K562 (cell line): ENCODE results near the gene TXNRD1. TPM values are rescaled to one million over a fixed set of nuclear protein-coding genes. Genes with fewer than 3 reads are reported as not detected.

Experiments used
- ATAC-seq: fragments of 200-7000 bp; cut with Tn5 transposase; 3 replicates; pipeline ENCODE4 v1.9.1; 2020; ENCODE audit warnings: moderate library complexity
- BruUV-seq: library from RNA; stranded (reverse); fragments of 400-500 nt; replicated peaks from 2 replicates; lab custom pipeline; 2021; lab: Mats Ljungman, UMichigan
- CTCF ChIA-PET: fragments of 300-600 bp; formaldehyde crosslinking; extraction: SDS; loops from one replicate; lab custom pipeline; 2021; ENCODE audit warnings: low intra/inter-chr PET ratio; lab: Yijun Ruan, JAX
- POLR2A ChIA-PET: fragments of 300-600, 350-650 bp; sonication (Branson Sonifier 250); formaldehyde crosslinking; extraction: SDS; loops from one replicate; lab custom pipeline; 2021; ENCODE audit warnings: antibody characterized with exemption, inconsistent platforms; lab: Yijun Ruan, JAX
- DNase-seq, 4 experiments: peaks; one replicate each; pipeline versions ENCODE4 v3.0.0 to v3.0.0-alpha.2; 2011 to 2018; ENCODE audit warnings: low spot score in 3 of 4, mixed read lengths in 3 of 4; ENCODE audit errors: extremely low read depth in 1 of 4
- FAIRE-seq: peaks from 2 replicates; lab custom pipeline; 2011; peaks lifted over from hg19 to GRCh38; lab: Jason Lieb, UNC
- H2AFZ ChIP-seq: 2 replicates; pipeline ENCODE4 v1.6.0; 2011; ENCODE audit warnings: low read depth, low read length, control low read depth, inconsistent platforms
- H3K27ac ChIP-seq: fragments of 200-600 bp; 3 replicates; pipeline ENCODE4 v1.8.0; 2011; ENCODE audit warnings: low read depth, mild to moderate bottlenecking, control low read depth, inconsistent platforms, low read length, moderate library complexity, mixed read lengths; ENCODE audit errors: extremely low read depth
- H3K27me3 ChIP-seq, 2 experiments: fragments of 300-600 bp in 1 of 2; 2 replicates in 1 of 2; 3 replicates in 1 of 2; pipeline versions ENCODE4 v1.6.0 to v1.8.0; 2011; ENCODE audit warnings: inconsistent platforms in 2 of 2, low read length in 2 of 2, mild to moderate bottlenecking in 1 of 2, mixed read lengths in 1 of 2, moderate library complexity in 1 of 2; ENCODE audit not compliant: control insufficient read depth in 2 of 2, insufficient read depth in 2 of 2
- H3K36me3 ChIP-seq: fragments of 300-600 bp; 3 replicates; pipeline ENCODE4 v1.8.0; 2011; ENCODE audit warnings: mild to moderate bottlenecking, low read length, inconsistent platforms; ENCODE audit not compliant: control insufficient read depth, insufficient read depth
- H3K4me1 ChIP-seq, 2 experiments: fragments of 200-600 bp in 1 of 2; replicated peaks in 1 of 2; 2 replicates in 1 of 2; 3 replicates in 1 of 2; pipeline versions ENCODE4 v1.5.1 to v1.8.0; 2011; ENCODE audit warnings: inconsistent platforms in 2 of 2, low read length in 2 of 2, mild to moderate bottlenecking in 1 of 2, mixed read lengths in 1 of 2, moderate library complexity in 1 of 2; ENCODE audit not compliant: control insufficient read depth in 2 of 2, insufficient read depth in 2 of 2
- H3K4me2 ChIP-seq: 2 replicates; pipeline ENCODE4 v1.6.1; 2011; ENCODE audit warnings: low read length, control low read depth, inconsistent platforms, mixed read lengths; ENCODE audit not compliant: insufficient read depth
- H3K4me3 ChIP-seq: fragments of 200-600 bp; sonication (generic), shearing (Covaris generic); 2 replicates; pipeline ENCODE4 v1.5.1; 2016; ENCODE audit warnings: control low read depth, inconsistent platforms
- H3K79me2 ChIP-seq: fragments of 200-600 bp; 3 replicates; pipeline ENCODE4 v1.8.0; 2011; ENCODE audit warnings: low read length, inconsistent platforms; ENCODE audit not compliant: control insufficient read depth, insufficient read depth
- H3K9ac ChIP-seq, 2 experiments: 2 replicates each; pipeline versions ENCODE4 v1.6.0 to v1.6.1; 2011; ENCODE audit warnings: low read depth in 2 of 2, low read length in 2 of 2, control low read depth in 1 of 2, inconsistent platforms in 1 of 2, mild to moderate bottlenecking in 1 of 2, mixed read lengths in 1 of 2; ENCODE audit not compliant: insufficient read depth in 1 of 2
- H3K9me1 ChIP-seq: one replicate; pipeline ENCODE4 v1.6.0; 2011; ENCODE audit warnings: inconsistent platforms, mild to moderate bottlenecking, low read length, moderate library complexity; ENCODE audit not compliant: control insufficient read depth, insufficient read depth
- H3K9me3 ChIP-seq: replicated peaks from 2 replicates; pipeline ENCODE4 v1.5.1; 2011; ENCODE audit warnings: low read depth, low read length, inconsistent platforms; ENCODE audit not compliant: control insufficient read depth, insufficient read depth
- H4K20me1 ChIP-seq: replicated peaks from 2 replicates; pipeline ENCODE4 v1.6.1; 2011; ENCODE audit warnings: low read length, inconsistent platforms, mixed read lengths; ENCODE audit not compliant: control insufficient read depth, insufficient read depth
- EGR1 ChIP-seq: fragments of 450-650 bp; conservative IDR thresholded peaks from 2 replicates; pipeline ENCODE4 v1.6.1; 2017; ENCODE audit warnings: mild to moderate bottlenecking
- ZBTB8A ChIP-seq: fragments of 450-650 bp; IDR thresholded peaks from 2 replicates; pipeline ENCODE4 v1.6.1; 2018; ENCODE audit warnings: mild to moderate bottlenecking, moderate library complexity; ENCODE audit not compliant: partially characterized antibody
- ZZZ3 ChIP-seq: fragments of 450-650 bp; IDR thresholded peaks from 2 replicates; pipeline ENCODE4 v1.6.1; 2016; ENCODE audit warnings: antibody characterized with exemption, mild to moderate bottlenecking, moderate library complexity
- WGBS: fragments of 100-300 bp; shearing (Covaris generic); methylation state at CpG from one replicate; pipeline ENCODE4 v1.1.6; 2016; ENCODE audit warnings: low coverage, mixed read lengths; ENCODE audit not compliant: insufficient coverage; ENCODE audit errors: missing lambda C conversion rate; 5-methylcytosine and 5-hydroxymethylcytosine counted together
- in situ Hi-C: fragments of 300-500 bp; cut with MboI; formaldehyde crosslinking; loops from 4 replicates; pipeline ENCODE4 v1.15.0; 2018; ENCODE audit warnings: inconsistent platforms, mixed read lengths
- intact Hi-C: fragments of 100-400 bp; cut with micrococcal nuclease; formaldehyde crosslinking; loops from 2 replicates; pipeline ENCODE4 v1.14.2; 2022
- polyA plus RNA-seq, 8 experiments: library from polyadenylated mRNA; depleted of rRNA in 4 of 8; stranded (reverse) in 5 of 8; unstranded in 3 of 8; fragments of >200 nt; fragmentation: Nextera tagmentation in 2 of 8; fragmentation: Illumina TruSeq in 1 of 8; extraction: Ambion mirVana in 2 of 8; extraction: Trizol in 1 of 8; gene quantifications; 2 replicates each; pipeline versions ENCODE4 v1.2.1 to v1.2.3, GENCODE V29; 2011 to 2014; ENCODE audit warnings: inconsistent platforms in 1 of 8, missing spikeins in 1 of 8
- total RNA-seq, 7 experiments: library from RNA; depleted of rRNA in 6 of 7; stranded (reverse); fragments of >200 nt in 6 of 7; fragmentation: Illumina TruSeq in 2 of 7; extraction: Trizol in 2 of 7; gene quantifications; 2 replicates each; pipeline versions ENCODE4 v1.2.1 to v1.2.3, GENCODE V29; 2011 to 2021; ENCODE audit warnings: low replicate concordance in 1 of 7
- TF ChIP-seq, protein P1 (sequence below): fragments of 250-450 bp; sonication (Bioruptor Pico); IDR thresholded peaks from 2 replicates; pipeline ENCODE4 v1.4.0; 2020; ENCODE audit warnings: mild to moderate bottlenecking

Gene TXNRD1
- total and polyA plus RNA-seq, 9 of the 15 experiments (the other 6 are each of a cell fraction or from before 2014, with no cell fraction given) = 107 to 189 (median 146) TPM

DNA sequence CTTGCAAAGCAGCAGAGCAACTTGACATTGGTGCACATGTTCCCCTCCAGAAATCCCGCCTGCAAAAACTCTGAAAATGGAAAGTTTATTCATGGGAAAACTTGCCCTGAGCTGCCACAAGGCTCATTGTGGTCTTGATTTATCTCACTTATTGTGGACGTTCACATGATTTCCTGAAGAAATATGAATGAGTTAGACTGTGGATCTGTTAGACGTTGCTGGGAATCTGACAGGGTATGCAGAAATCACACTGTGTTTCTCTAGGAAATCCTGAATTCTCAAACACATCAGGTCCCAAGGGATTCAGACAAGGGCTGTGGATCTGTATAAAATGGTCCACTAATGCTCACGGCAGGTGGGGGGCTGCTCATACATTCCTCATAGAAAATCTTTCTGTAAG is 160.2 kb downstream of the TXNRD1 start:
- Histone ChIP-seq H3K27ac (no peak overlapping the region), H3K4me1 (0 out of 5 replicates have a peak, but pooled peaks cover 0 to 2% of the 10 kb centered on the region in 2 experiments), H3K4me2 (no peak overlapping the region), H3K79me2 (no peaks in the 10 kb centered on the region), H3K9me1 (no peaks in the 10 kb centered on the region), H3K4me3 (no peak overlapping the region), H3K27me3 (peaks cover 5 to 9% of the 10 kb centered on the region in 2 experiments; a peak in 3 of 5 replicates), H3K9ac (no peak overlapping the region), H3K9me3 (no peaks in the 10 kb centered on the region), H2AFZ (no peak overlapping the region), H3K36me3 (no peaks in the 10 kb centered on the region), H4K20me1 (no peaks in the 10 kb centered on the region)
- 31% methylated on average over 3 of the region's 4 CpGs for WGBS
- FAIRE-seq = no peak
- ChIA-PET CTCF (no interaction called here), POLR2A (no interaction called here)
- in situ Hi-C loops = loop anchor here (5.0 kb wide), 1 partner anchor 677 kb away; no protein-coding TSS in a partner anchor
- intact Hi-C loops = no loop called here
- TF ChIP-seq, protein P1, sequence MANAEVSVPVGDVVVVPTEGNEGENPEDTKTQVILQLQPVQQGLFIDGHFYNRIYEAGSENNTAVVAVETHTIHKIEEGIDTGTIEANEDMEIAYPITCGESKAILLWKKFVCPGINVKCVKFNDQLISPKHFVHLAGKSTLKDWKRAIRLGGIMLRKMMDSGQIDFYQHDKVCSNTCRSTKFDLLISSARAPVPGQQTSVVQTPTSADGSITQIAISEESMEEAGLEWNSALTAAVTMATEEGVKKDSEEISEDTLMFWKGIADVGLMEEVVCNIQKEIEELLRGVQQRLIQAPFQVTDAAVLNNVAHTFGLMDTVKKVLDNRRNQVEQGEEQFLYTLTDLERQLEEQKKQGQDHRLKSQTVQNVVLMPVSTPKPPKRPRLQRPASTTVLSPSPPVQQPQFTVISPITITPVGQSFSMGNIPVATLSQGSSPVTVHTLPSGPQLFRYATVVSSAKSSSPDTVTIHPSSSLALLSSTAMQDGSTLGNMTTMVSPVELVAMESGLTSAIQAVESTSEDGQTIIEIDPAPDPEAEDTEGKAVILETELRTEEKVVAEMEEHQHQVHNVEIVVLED (CRISPR knock-in tag) = no peak
- TF ChIP-seq ZZZ3 (no peak), EGR1 (no peak), ZBTB8A (no peak)
- no peak for DNase-seq
- no TSS peak for BruUV-seq
- ATAC-seq = no peak
